Testis (tissue), 2 donors: ENCODE results near the gene FHIT.

Experiments used
- CTCF ChIP-seq, 3 experiments: fragments of 450-650 bp in 2 of 3; fragments of 200-600 bp in 1 of 3; sonication (generic) in 1 of 3; IDR thresholded peaks; one replicate each; pipeline ENCODE4 v1.5.1; 2016 to 2019; ENCODE audit warnings: antibody characterized with exemption in 3 of 3, mild to moderate bottlenecking in 2 of 3, moderate library complexity in 1 of 3
- POLR2A ChIP-seq: fragments of 450-650 bp; IDR thresholded peaks from one replicate; pipeline ENCODE4 v1.6.1; 2017; ENCODE audit warnings: antibody characterized with exemption, mild to moderate bottlenecking, moderate library complexity

GRCh38 chr3:61223451-61223850, 27.8 kb downstream of the FHIT start:
- no peak for TF ChIP-seq POLR2A
- TF ChIP-seq CTCF (IDR thresholded peaks at IDR 0.05), result no peak
